Measurements from ENCODE around the gene RNPC3.
A peak's percentile ranks its signal among the peaks of the same experiment; 100 is the strongest.

The RNPC3 gene, protein sequence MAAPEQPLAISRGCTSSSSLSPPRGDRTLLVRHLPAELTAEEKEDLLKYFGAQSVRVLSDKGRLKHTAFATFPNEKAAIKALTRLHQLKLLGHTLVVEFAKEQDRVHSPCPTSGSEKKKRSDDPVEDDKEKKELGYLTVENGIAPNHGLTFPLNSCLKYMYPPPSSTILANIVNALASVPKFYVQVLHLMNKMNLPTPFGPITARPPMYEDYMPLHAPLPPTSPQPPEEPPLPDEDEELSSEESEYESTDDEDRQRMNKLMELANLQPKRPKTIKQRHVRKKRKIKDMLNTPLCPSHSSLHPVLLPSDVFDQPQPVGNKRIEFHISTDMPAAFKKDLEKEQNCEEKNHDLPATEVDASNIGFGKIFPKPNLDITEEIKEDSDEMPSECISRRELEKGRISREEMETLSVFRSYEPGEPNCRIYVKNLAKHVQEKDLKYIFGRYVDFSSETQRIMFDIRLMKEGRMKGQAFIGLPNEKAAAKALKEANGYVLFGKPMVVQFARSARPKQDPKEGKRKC

DNA sequence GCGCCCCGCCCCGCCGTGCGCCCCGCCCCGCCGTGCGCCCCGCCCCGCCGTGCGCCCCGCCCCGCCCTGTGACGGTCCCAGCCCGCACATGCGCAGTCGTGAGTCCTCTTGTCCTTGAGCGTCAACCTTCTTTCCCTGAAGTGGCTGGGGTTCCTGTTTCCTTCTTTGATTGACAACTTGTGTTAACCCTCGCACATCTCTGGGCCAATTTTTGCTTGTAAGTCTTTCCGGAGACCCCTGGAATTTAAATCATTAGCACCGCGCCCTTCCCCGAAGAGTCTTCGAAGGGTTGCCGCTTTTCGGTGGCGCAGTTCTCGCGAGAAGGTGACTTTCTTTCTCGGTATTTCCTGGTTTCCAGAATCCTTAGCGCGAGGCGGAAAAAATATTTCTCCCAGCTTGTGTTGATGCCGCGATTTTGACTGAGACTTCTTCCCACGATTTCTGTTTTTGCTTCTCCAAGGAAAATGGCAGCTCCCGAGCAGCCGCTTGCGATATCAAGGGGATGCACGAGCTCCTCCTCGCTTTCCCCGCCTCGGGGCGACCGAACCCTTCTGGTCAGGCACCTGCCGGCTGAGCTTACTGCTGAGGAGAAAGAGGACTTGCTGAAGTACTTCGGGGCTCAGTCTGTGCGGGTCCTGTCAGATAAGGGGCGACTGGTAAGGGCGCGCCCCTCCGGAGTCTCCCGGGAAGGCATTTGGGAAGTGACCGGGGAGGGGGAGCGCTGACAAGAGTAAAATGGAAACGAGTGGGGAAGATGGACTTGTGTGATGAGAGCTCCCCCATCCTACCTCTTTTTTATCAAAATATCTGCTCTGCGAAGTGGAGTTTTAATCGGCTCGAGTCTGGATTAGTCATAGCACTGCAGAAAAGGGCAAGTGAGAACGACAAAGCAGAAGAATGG is at the start of gene RNPC3:
TSS of gene RNPC3 (plus strand) at position 93 of the 901 bp plus-strand sequence. CDS start at position 465, 372 bp downstream.
- DNase-seq, result peak; percentile 85

DNA sequence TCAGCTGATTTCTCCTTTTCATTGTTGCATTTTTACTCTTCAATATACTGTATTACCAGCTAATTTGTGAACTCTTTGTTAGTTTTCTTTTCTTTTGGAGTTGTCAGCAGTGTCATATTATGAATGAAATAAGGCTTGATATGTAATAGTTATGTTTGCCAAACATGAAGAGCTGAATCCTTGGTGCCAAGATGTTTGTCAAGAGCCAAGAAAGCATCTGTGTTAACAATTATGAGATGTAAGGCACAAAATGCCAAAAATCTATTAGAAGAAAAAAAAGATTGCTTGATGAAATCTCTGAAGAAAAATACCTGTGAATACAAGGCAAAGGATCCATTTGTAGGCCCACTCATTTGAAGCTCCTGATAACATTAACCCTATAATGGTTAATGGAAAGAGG is 48.4 kb upstream of the RNPC3 start:
- no peak for DNase-seq

DNA sequence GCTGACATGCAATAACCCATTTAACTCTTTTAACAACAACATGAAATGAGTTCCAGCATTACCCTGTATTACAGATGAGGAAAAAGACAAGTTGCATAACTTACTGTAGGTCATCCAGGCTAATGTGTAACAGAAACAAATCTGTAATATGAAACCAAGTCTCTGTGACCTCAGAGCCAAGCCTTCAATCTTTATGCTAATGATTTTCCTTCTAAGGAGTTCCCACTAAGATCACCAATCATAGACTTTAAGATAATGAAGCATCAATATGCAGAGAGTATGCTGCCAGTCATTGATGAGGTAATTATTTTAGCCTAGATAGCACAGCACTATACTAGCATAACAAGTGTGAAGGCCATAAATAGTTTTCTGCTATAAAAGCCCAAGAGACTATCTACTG is 35.6 kb upstream of the RNPC3 start:
- DNase-seq, result no peak

DNA sequence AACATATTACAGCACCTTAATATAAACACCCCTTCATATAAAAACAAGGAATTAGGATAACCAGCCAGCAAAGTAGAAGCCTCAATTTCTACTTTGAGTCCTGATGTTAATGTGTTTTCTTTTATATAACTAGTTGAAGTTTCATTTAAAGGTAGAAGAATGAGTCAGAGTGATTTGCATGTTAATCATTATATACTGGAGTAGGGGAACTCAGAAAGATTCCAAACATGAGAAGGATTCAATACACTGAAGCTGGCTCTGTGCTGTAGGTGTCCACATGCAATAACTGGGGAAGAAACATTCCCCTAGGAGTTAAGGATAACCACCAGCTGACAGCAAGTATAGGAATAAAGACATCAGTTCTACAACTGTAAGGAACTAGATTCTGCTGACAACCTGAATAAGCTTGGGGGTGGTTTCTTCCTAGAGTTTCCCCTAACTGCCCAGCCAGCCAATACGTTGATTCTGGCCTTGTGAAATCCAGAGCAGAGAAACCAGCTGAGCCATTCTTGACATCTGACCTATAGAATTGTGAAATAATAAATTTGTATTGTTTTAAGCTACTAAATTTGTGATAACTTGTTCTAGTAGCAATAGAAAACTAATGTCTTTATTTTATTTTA is 33.4 kb upstream of the RNPC3 start:
- DNase-seq, result no peak

DNA sequence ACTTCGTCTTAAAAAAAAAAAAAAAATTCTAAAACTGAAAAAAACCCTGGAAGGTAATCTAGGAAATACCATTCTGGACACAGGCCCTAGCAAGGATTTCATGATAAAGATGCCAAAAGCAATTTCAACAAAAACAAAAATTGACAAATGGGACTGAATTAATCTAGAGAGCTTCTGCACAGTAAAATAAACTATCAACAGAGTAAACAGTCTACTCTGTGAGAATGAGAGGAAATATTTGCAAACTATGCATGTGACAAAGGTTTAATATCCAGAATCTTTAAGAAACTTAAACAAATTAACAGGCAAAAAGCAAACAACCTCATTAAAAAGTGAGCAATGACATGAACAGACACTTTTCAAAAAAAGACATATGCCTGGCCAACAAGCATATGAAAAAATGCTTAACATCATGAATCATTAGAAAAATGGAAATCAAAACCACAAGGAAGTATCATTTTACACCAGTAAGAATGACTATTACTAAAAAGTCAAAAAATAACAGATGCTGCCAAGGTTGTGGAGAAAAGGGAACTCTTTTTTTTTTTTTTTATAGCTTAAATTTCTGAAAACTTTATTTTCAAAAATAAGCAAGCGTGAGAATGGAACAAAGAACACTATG is 29.4 kb upstream of the RNPC3 start:
- no peak for DNase-seq

DNA sequence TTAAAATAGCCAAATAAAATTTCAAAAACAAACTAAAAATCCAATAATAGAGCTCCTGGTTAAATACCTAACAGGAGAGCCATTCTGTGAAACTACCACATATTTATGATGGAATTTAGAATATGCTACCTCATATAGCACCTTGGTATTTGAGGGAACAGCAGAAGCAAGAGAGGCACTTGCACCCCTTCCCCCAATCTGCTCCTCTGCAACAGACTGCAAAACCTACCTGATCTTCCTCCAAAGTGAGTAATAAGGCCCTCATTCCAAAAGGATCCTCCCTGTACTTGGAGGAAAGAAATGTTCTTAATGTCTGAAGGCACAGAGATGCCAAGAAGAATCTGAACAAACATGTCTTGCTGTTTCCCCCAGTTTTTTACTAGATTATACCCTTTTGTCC is 28.1 kb upstream of the RNPC3 start:
- no peak for DNase-seq

DNA sequence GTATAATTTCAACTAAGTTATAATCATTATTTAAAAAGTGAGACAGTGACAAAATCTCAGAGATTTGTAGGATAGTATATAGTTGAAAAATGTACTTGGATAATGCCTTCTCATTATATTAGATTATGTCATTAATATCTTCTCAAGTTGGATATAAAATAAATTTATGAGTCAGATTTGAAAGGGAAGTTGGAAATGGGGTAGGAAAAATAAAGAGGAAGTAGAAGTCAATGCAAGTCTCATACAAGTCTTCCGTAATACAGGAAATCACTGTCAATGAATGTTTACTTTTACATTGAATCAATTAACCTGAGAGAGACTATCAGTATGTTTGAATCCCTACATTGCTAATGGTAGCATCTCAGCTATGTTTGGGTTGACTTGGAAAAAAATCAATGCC is 16.2 kb upstream of the RNPC3 start:
- no peak for DNase-seq

DNA sequence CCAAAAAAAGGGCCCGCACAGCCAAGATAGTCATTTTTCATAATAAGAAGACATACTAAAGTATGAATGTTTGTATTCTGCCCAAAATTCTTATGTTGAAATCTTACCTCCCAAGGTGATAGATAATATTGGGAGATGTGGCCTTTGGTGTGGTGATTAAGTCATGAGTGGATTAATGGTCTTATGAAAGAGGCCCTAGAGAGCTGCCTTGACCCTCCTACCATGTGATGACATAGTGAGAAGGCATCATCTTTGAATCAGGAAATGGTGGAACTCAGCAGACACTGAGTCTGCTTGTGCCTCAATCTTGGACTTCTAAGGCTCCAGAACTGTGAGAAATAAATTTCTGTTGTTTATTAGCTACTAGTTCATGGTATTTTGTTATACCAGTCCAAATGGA is 11.8 kb upstream of the RNPC3 start:
- no peak for DNase-seq

DNA sequence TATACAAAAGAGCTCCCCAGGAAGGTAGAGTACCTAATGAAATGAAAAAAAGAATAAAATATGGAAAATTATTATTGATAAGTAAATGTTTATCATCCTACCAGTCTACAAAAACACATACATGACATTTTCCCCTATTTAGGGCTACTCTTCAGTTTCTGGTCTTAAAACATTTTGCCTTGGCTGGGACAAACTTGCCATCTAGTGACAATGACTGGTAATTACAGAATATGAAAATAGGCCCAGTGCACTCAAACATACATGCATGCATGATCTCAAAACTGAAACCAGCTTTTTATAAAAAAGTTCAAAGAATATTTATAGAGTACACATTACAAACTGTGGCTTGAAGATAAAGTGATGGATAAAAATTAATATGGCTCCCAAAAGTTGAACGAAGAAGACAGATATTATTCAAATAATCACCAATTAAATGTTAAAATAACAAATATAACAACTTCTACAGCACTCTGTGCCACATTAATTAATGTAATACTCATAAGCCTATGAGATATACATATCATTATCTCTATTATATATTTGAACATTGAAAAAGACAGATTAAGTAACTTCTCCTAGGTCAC is 10.5 kb upstream of the RNPC3 start:
- DNase-seq, result no peak

DNA sequence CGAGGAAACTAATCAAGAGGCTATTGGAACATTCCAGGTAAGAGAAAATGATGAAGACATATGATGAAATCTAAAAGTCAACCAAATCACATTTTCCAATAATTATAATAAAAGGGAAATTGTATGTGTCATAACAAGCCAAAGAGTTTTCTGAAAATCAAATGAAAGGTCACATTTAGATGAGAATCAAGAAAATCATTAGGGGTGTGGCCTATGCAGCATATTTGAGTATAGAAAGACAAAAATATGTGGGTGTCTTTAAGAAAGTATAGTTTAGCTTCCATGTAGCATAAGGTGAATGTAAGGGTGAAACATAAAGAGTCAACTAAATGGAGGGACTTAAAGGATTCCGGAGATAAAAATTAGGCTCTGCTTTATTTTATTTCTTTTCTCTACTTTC is 9.2 kb upstream of the RNPC3 start:
- DNase-seq, result no peak

DNA sequence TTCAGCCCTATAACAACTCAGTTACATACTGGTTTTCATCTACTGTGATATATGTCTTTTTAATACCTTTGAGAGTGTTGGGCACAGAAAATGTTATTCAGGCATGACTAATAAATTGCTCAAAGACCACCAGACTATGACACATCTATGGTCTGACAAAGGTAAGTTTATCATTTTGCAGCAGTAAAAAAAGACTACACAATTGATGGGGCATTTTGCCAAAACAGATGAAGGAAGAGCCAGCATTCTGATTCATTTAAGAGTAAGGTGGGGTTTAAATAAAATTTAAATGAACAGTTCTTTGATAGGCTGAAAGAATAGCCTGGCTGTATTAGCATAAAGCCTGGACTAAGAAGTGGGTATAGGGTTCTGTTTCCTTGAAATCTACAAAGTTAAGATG is 8.8 kb upstream of the RNPC3 start:
- DNase-seq, result no peak

DNA sequence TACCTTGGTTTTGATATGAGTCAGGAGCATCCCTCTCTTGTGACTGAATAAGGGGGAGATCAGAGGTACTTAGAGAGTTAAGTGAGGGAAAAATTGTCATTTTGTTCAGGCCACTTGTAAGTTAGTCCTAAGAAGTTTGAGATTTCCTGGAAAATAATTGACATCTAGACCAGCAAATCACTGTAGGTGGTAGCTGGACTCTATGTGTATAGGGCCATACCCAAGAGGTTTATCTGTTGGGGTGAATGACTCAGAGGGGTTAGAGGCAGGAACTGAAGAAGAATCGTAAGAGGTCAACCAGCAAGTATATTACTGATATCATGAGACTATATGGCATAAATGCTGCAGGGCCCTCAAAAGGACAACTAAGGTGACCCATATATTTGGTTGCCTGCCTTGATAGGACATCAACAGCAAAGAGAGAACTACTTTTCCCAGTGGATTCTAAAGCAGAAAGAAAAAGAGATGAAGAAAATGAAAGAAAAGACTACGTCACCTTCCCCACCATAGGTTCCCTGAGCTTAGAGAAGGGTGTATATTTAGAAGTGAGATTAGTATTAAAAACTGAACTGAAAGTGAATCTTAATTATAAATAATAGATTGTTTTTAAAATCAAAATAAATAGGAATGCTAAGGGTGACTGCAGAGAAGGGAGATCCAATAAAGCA is 8.0 kb upstream of the RNPC3 start:
- DNase-seq, result no peak

DNA sequence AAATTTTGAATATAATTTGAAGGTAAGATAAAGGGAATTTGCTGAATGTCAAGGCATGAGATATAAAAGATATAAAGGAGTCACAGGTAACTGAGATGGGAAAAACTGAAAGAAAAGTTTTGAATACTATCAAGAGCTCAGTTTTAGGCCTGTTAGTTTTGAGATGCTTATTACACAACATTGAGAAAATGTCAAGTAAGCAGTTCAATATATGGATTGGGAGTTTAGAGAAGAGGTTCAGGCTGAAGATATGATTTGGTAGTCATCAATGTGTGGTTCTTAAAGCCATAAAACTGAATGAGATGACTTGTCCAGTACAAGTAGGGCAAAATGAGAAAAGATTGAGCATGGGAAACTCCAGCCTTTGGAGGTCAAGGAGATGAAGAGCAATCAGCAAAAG is 4.7 kb upstream of the RNPC3 start:
- DNase-seq, result no peak

DNA sequence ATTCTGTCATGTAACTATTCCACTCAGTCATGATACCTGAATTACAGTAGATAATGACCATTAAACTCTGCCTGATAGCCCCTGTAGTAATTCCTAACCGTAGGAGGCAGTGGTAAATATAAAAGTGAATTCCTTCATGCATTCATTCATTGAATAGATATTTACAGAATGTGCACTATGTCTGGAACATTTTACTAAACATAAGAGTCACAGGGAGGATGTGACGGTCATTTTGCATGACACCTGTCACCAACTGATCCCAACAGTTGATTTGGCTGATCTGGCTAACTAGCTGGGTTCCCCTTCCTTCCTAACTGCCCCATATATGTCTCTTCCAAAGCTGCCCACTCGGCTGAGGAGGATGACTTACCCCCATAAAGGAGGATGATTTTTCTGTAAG is 2.2 kb upstream of the RNPC3 start:
- no peak for DNase-seq

DNA sequence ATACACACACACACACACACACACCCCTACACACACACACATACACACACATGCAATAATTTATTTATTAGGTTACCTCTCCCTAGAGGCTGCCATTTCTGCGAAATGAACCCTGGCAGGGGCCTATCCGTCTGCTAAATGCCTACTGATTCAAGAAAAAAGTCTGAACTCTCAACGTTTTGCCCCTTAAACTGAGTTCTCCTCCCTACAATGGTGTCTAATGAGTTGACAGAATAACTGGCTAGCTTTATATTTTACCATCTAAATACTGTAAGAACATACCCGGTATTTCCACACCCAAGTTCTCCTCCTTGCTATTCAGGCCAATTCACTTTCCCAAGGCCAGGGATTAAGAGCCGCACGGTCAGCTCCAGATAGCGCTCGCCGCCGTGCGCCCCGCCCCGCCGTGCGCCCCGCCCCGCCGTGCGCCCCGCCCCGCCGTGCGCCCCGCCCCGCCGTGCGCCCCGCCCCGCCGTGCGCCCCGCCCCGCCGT is 339 bp upstream of the RNPC3 start:
- DNase-seq, result no peak

DNA sequence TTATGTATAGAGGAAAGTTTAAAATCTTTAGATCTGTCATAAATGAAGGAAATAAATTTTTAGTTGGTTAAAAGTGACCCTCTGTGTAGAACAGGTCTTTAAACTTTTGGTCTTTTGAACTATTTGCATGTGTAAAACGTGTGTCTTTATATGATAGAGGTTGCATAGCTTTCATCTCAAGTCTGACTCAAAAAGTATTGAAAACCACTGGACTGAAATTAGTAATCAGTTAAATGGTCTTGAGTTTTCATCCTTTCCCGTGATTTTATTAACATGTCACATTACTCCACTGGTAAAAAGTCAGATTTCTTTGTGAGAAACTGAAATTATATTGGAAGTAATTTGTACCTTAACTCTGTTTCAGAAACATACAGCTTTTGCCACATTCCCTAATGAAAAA is 1.8 kb downstream of the RNPC3 start:
- no peak for DNase-seq

DNA sequence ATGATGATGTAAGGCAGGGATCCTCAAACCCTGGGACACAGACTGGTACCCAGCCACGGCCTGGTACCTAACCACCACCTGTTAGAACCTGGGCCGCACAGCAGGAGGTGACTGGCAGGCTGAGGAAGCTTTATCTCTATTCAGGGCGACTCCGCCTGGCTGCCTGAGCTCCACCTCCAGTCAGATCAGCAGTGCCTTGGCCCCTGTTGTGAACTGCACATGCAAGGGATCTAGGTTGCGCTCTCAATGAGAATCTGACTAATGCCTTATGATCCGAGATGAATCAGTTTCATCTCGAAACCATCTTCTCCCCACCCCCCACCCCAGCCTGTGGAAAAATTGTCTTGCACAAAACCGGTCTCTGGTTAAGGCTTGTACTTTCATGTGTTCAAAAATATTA is 4.2 kb downstream of the RNPC3 start:
- peak; percentile 73 for DNase-seq

DNA sequence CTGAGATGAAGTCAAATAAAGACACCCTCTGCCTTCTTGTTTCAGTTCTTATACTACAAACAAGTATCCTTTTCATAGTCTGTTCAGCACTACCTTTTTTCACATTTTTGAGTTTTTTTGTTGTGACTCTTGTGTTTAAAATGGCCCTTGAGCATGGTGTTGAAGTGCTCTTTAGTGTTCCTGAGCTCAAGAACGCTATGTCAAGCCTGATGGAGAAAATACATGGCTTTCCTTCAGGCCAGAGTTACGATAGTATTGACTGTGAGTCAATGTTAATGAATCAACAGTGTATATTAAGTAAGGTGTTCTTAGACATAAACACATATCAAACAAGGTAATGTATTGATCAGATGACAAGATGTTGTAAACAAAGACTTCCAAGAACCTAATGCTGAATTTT is 12.7 kb downstream of the RNPC3 start:
- no peak for DNase-seq

DNA sequence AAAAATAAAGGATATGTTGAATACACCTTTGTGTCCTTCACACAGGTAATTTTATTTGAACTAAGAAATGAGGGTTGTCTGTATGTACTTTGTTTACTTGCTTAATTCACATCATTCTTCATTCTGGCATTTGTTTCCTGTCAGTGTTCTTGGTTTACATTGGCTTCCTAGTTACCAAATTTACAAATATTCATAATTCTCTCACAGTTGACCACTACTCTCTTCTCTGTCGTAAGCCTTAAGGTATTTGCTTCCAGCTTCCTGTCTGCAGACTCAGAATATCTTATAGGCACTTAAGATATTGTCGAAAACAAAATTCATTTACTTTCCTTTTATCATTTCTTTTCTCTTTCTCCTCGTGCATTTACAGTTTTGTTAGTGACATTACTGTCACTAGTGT is 15.9 kb downstream of the RNPC3 start:
- DNase-seq, result no peak

DNA sequence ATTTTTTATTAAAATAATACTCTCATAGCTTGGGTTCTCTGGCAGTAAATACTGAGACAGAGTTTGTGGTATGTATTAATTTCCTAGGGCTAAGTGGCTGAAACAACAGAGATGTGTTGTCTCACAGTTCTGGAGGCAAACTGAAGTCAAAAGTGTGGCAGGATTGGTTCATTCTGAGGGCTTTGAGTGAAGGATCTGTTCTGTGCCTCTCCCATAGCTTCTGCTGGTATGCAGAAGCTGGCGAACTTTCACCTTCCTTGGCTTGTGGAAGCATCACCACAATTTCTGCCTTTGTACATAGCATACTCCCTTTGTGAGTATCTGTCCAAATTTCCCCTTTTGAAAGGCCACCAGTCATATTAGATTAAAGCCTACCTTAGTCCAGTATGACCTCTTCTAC is 21.0 kb downstream of the RNPC3 start:
- no peak for DNase-seq

DNA sequence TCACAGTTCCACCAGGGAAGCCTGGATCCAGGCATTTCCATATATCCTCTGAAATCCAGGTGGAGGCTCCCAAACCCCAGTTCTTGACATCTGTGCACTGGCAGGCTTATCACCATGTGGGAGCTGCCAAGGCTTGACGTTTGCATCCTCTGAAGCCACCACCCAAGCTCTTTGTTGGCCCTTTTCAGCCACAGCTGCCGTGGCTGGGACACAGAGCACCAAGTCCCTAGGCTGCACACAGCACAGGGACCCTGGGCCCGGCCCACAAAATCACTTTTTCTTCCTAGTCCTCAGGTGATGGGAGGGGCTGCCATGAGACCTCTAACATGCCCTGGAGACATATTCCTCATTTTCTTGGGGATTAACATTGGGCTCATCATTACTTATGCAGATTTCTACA is 22.3 kb downstream of the RNPC3 start:
- no peak for DNase-seq

DNA sequence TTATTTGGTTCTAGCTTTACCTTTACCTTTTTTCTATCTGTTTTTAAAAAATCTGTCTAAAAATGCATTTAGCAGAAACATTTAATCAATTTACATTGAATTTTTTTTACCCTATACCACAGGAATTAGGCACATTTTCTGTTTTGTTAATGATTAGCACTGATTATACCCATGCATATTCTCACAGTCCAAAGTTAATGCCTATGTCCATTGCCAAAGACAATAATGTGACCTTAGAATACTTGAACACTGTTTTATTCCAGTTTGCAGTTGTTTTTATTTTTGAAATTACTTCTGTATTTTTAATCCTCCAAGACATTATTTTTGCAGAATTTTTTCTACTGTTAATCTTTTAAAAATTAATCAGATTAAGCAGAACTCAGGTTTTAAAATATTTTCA is 34.9 kb downstream of the RNPC3 start:
- no peak for DNase-seq
